Measurements from ENCODE around the gene HSF5. TPM values are rescaled to one million over a fixed set of nuclear protein-coding genes. Genes with fewer than 3 reads are reported as not detected.

The HSF5 gene
- total and polyA plus RNA-seq, 4 donors: not detected

- no peaks in the 10 kb centered on the region for H3K36me3 ChIP-seq (ENCODE audit: control insufficient read depth in 1 of 2, insufficient read depth in 2 of 2, low read length in 1 of 2)
- intact Hi-C loops (cut with DNase I): no loop called here
- H3K27ac ChIP-seq (ENCODE audit: low read depth in 1 of 2, low read length in 2 of 2): no peak overlapping the region
- H3K4me3 ChIP-seq (ENCODE audit: low read length in 2 of 2): no peak overlapping the region
- DNase-seq (no peak), ATAC-seq (ENCODE audit: low FRiP score) (no peak)
- H3K9me3 ChIP-seq (ENCODE audit: control insufficient read depth, low read length): no peaks in the 10 kb centered on the region
- H3K27me3 ChIP-seq (ENCODE audit: control insufficient read depth in 1 of 2, insufficient read depth in 2 of 2, low read length in 1 of 2): no peaks in the 10 kb centered on the region
- WGBS, 2 donors: 92 to 93% methylated on average over 10 of the region's 10 CpGs
- no peaks in the 10 kb centered on the region for H3K4me1 ChIP-seq (ENCODE audit: control insufficient read depth in 1 of 2, insufficient read depth in 2 of 2, low read length in 2 of 2)
These were observed 33.5 kb upstream of the HSF5 start for GRCh38 chr17:58521680-58522079.

- Histone ChIP-seq H3K9me3 (ENCODE audit: control insufficient read depth, low read length) (no peaks in the 10 kb centered on the region), H3K4me1 (ENCODE audit: control insufficient read depth in 1 of 2, insufficient read depth in 2 of 2, low read length in 2 of 2) (no peaks in the 10 kb centered on the region), H3K36me3 (ENCODE audit: control insufficient read depth in 1 of 2, insufficient read depth in 2 of 2, low read length in 1 of 2) (no peaks in the 10 kb centered on the region), H3K27ac (ENCODE audit: low read depth in 1 of 2, low read length in 2 of 2) (no peak overlapping the region), H3K4me3 (ENCODE audit: low read length in 2 of 2) (no peak overlapping the region), H3K27me3 (ENCODE audit: control insufficient read depth in 1 of 2, insufficient read depth in 2 of 2, low read length in 1 of 2) (no peaks in the 10 kb centered on the region)
- intact Hi-C loops (cut with DNase I): no loop called here
- 74% methylated on average over 15 of the region's 15 CpGs for WGBS, 2 donors
- DNase-seq (no peak), ATAC-seq (ENCODE audit: low FRiP score) (no peak)
These were observed 32.7 kb upstream of the HSF5 start for GRCh38 chr17:58520843-58521430.

- no peaks in the 10 kb centered on the region for H3K27me3 ChIP-seq (ENCODE audit: control insufficient read depth in 1 of 2, insufficient read depth in 2 of 2, low read length in 1 of 2)
- 0% methylated on average over 39 of the region's 39 CpGs for WGBS, 2 donors
- peak; percentile 95 for ATAC-seq (ENCODE audit: low FRiP score)
- no peaks in the 10 kb centered on the region for H3K9me3 ChIP-seq (ENCODE audit: control insufficient read depth, low read length)
- peak overlapping the region; percentile 17 to 88 for H3K27ac ChIP-seq (ENCODE audit: low read depth in 1 of 2, low read length in 2 of 2)
- intact Hi-C loops (cut with DNase I): loop anchor here (1.0 to 10.0 kb wide), 7 partner anchors 69 to 589 kb away; partner anchors contain the start of genes RAD51C (in 2 of the 2), TEX14 (in 2 of the 2) and TRIM37 (in 1 of the 2)
- H3K4me3 ChIP-seq (ENCODE audit: low read length in 2 of 2): peak overlapping the region; percentile 55 to 62
- no peaks in the 10 kb centered on the region for H3K4me1 ChIP-seq (ENCODE audit: control insufficient read depth in 1 of 2, insufficient read depth in 2 of 2, low read length in 2 of 2)
- H3K36me3 ChIP-seq (ENCODE audit: control insufficient read depth in 1 of 2, insufficient read depth in 2 of 2, low read length in 1 of 2): no peaks in the 10 kb centered on the region
- peak; percentile 100 for DNase-seq
These were observed 29.9 kb upstream of the HSF5 start for GRCh38 chr17:58517928-58518609.

GRCh38 chr17:58517378-58517927 is 29.2 kb upstream of the HSF5 start:
- intact Hi-C loops (cut with DNase I): loop anchor here (5.0 to 10.0 kb wide), 4 partner anchors 115 to 485 kb away; partner anchors contain the start of genes RAD51C (in 2 of the 2) and TEX14 (in 2 of the 2)
- ATAC-seq (ENCODE audit: low FRiP score): no peak
- 0% methylated on average over 19 to 27 of the region's 27 CpGs for WGBS, 2 donors

GRCh38 chr17:58516644-58517377 is 28.6 kb upstream of the HSF5 start:
- H3K36me3 ChIP-seq (ENCODE audit: control insufficient read depth in 1 of 2, insufficient read depth in 2 of 2, low read length in 1 of 2): no peaks in the 10 kb centered on the region
- 37 to 59% methylated on average over 2 of the region's 2 CpGs for WGBS, 2 donors
- intact Hi-C loops (cut with DNase I): loop anchor here (5.0 to 10.0 kb wide), 4 partner anchors 115 to 485 kb away; partner anchors contain the start of genes RAD51C (in 2 of the 2) and TEX14 (in 2 of the 2)
- H3K4me3 ChIP-seq (ENCODE audit: low read length in 2 of 2): peak overlapping the region; percentile 24 to 54
- H3K4me1 ChIP-seq (ENCODE audit: control insufficient read depth in 1 of 2, insufficient read depth in 2 of 2, low read length in 2 of 2): no peaks in the 10 kb centered on the region
- peak overlapping the region; percentile 24 to 83 for H3K27ac ChIP-seq (ENCODE audit: low read depth in 1 of 2, low read length in 2 of 2)
- H3K27me3 ChIP-seq (ENCODE audit: control insufficient read depth in 1 of 2, insufficient read depth in 2 of 2, low read length in 1 of 2): no peaks in the 10 kb centered on the region
- DNase-seq: no peak
- H3K9me3 ChIP-seq (ENCODE audit: control insufficient read depth, low read length): no peaks in the 10 kb centered on the region
- no peak for ATAC-seq (ENCODE audit: low FRiP score)

More at GRCh38 chr17:58517378-58517927, 29.2 kb upstream of the HSF5 start:
- Histone ChIP-seq H3K27me3 (ENCODE audit: control insufficient read depth in 1 of 2, insufficient read depth in 2 of 2, low read length in 1 of 2) (no peaks in the 10 kb centered on the region), H3K27ac (ENCODE audit: low read depth in 1 of 2, low read length in 2 of 2) (peak overlapping the region; percentile 24 to 83), H3K4me1 (ENCODE audit: control insufficient read depth in 1 of 2, insufficient read depth in 2 of 2, low read length in 2 of 2) (no peaks in the 10 kb centered on the region), H3K36me3 (ENCODE audit: control insufficient read depth in 1 of 2, insufficient read depth in 2 of 2, low read length in 1 of 2) (no peaks in the 10 kb centered on the region), H3K9me3 (ENCODE audit: control insufficient read depth, low read length) (no peaks in the 10 kb centered on the region), H3K4me3 (ENCODE audit: low read length in 2 of 2) (peak overlapping the region; percentile 24 to 54)
- DNase-seq: no peak

GRCh38 chr17:58515286-58515685 is 27.1 kb upstream of the HSF5 start:
- Histone ChIP-seq H3K36me3 (ENCODE audit: control insufficient read depth in 1 of 2, insufficient read depth in 2 of 2, low read length in 1 of 2) (peaks cover 0 to 2% of the 10 kb centered on the region in 2 donors), H3K27ac (ENCODE audit: low read depth in 1 of 2, low read length in 2 of 2) (peak overlapping the region; percentile 72 to 78), H3K27me3 (ENCODE audit: control insufficient read depth in 1 of 2, insufficient read depth in 2 of 2, low read length in 1 of 2) (no peaks in the 10 kb centered on the region), H3K9me3 (ENCODE audit: control insufficient read depth, low read length) (no peaks in the 10 kb centered on the region), H3K4me1 (ENCODE audit: control insufficient read depth in 1 of 2, insufficient read depth in 2 of 2, low read length in 2 of 2) (no peaks in the 10 kb centered on the region), H3K4me3 (ENCODE audit: low read length in 2 of 2) (no peak overlapping the region)
- DNase-seq (no peak), ATAC-seq (ENCODE audit: low FRiP score) (no peak)
- intact Hi-C loops (cut with DNase I): loop anchor here (5.0 to 10.0 kb wide), 4 partner anchors 117 to 487 kb away; partner anchors contain the start of genes RAD51C (in 2 of the 2) and TEX14 (in 2 of the 2)
- WGBS, 2 donors: 36 to 45% methylated on average over 2 of the region's 2 CpGs

- ATAC-seq (ENCODE audit: low FRiP score) (no peak), DNase-seq (no peak)
- peak overlapping the region; percentile 72 to 78 for H3K27ac ChIP-seq (ENCODE audit: low read depth in 1 of 2, low read length in 2 of 2)
- WGBS, 2 donors: 6 to 8% methylated on average over 11 of the region's 11 CpGs
- intact Hi-C loops (cut with DNase I): loop anchor here (5.0 to 10.0 kb wide), 4 partner anchors 118 to 488 kb away; partner anchors contain the start of genes RAD51C (in 2 of the 2) and TEX14 (in 2 of the 2)
- no peaks in the 10 kb centered on the region for H3K27me3 ChIP-seq (ENCODE audit: control insufficient read depth in 1 of 2, insufficient read depth in 2 of 2, low read length in 1 of 2)
- H3K4me3 ChIP-seq (ENCODE audit: low read length in 2 of 2): peak overlapping the region in 1 of 2 donors; percentile 57
- peaks cover 0 to 2% of the 10 kb centered on the region in 2 donors for H3K36me3 ChIP-seq (ENCODE audit: control insufficient read depth in 1 of 2, insufficient read depth in 2 of 2, low read length in 1 of 2)
- H3K4me1 ChIP-seq (ENCODE audit: control insufficient read depth in 1 of 2, insufficient read depth in 2 of 2, low read length in 2 of 2): no peaks in the 10 kb centered on the region
- no peaks in the 10 kb centered on the region for H3K9me3 ChIP-seq (ENCODE audit: control insufficient read depth, low read length)
These were observed 26.6 kb upstream of the HSF5 start for GRCh38 chr17:58514770-58515157.

Data from aorta (tissue), 5 donors.